HCT116 (cell line): Measurements from ENCODE around the gene SAMD13. TPM values are rescaled to one million over a fixed set of nuclear protein-coding genes. Genes with fewer than 3 reads are reported as not detected.

Source experiments
- ATAC-seq: fragments of 200-7000 bp; cut with Tn5 transposase; 2 replicates; pipeline ENCODE4 v1.9.1; 2020; ENCODE audit warnings: mild to moderate bottlenecking, moderate library complexity
- BruUV-seq: library from RNA; stranded (reverse); fragments of 400-500 nt; replicated peaks from 2 replicates; lab custom pipeline; 2021; lab: Mats Ljungman, UMichigan
- CTCF ChIA-PET: fragments of 300-600 bp; sonication (Branson Sonifier 250); formaldehyde crosslinking; loops from one replicate; lab custom pipeline; 2021; ENCODE audit warnings: antibody characterized with exemption; lab: Charles Lee
- POLR2A ChIA-PET: fragments of 300-600, 350-600 bp; sonication (Branson Sonifier 250); formaldehyde crosslinking; loops from one replicate; lab custom pipeline; 2021; ENCODE audit warnings: antibody characterized with exemption; lab: Charles Lee
- RAD21 ChIA-PET, 2 experiments: fragments of 300-600 bp; sonication (Branson Sonifier 250); formaldehyde crosslinking; loops; one replicate each; lab custom pipeline; 2023; ENCODE audit warnings: low total read pairs in 2 of 2; ENCODE audit not compliant: uncharacterized antibody in 2 of 2, unreplicated experiment in 2 of 2, low non-redundant PET in 1 of 2; lab: Charles Lee
- DNase-seq: peaks from one replicate; pipeline ENCODE4 v3.0.0-alpha.2; 2010; ENCODE audit warnings: low read depth, low spot score
- H2AFZ ChIP-seq: fragments of 200-600 bp; shearing (Covaris generic), sonication (generic); 2 replicates; pipeline ENCODE4 v1.6.1; 2017; ENCODE audit warnings: low read depth, mixed run types, mixed read lengths, antibody characterized with exemption, low read length; ENCODE audit not compliant: poor library complexity, severe bottlenecking
- H3K27ac ChIP-seq: 2 replicates; pipeline ENCODE4 v1.5.1; 2012; ENCODE audit warnings: low read depth, low read length
- H3K27me3 ChIP-seq: fragments of 200-600 bp; sonication (generic); 2 replicates; pipeline ENCODE4 v1.6.1; 2016; ENCODE audit warnings: mixed run types, low read length, mixed read lengths; ENCODE audit not compliant: insufficient read depth
- H3K36me3 ChIP-seq, 2 experiments: fragments of 200-500 bp in 1 of 2; fragments of 200-600 bp in 1 of 2; sonication (Bioruptor generic) in 1 of 2; sonication (generic) in 1 of 2; 2 replicates each; pipeline versions ENCODE4 v1.5.1 to v1.6.1; 2014 to 2016; ENCODE audit warnings: low read length in 2 of 2, inconsistent platforms in 1 of 2, mixed read lengths in 1 of 2, mixed run types in 1 of 2; ENCODE audit not compliant: insufficient read depth in 2 of 2, control insufficient read depth in 1 of 2
- H3K4me1 ChIP-seq, 2 experiments: fragments of 200-600 bp in 1 of 2; sonication (generic) in 1 of 2; 2 replicates each; pipeline versions ENCODE4 v1.5.1 to v1.6.1; 2012 to 2017; ENCODE audit warnings: low read length in 2 of 2, inconsistent platforms in 1 of 2, mild to moderate bottlenecking in 1 of 2, mixed read lengths in 1 of 2, mixed run types in 1 of 2, moderate library complexity in 1 of 2; ENCODE audit not compliant: insufficient read depth in 2 of 2, control insufficient read depth in 1 of 2
- H3K4me2 ChIP-seq: fragments of 200-600 bp; sonication (generic); 2 replicates; pipeline ENCODE4 v1.6.1; 2017; ENCODE audit warnings: mixed run types, low read length, mixed read lengths
- H3K4me3 ChIP-seq, 2 experiments: fragments of 200-600 bp in 1 of 2; sonication (generic) in 1 of 2; replicated peaks in 1 of 2; 2 replicates each; pipeline ENCODE4 v1.5.1; 2011 to 2016; ENCODE audit warnings: low read length in 2 of 2, control low read depth in 1 of 2, low read depth in 1 of 2, mild to moderate bottlenecking in 1 of 2, mixed read lengths in 1 of 2, mixed run types in 1 of 2
- H3K79me2 ChIP-seq: fragments of 200-600 bp; sonication (generic); 2 replicates; pipeline ENCODE4 v1.6.1; 2017; ENCODE audit warnings: mild to moderate bottlenecking, mixed run types, low read length, moderate library complexity, mixed read lengths; ENCODE audit not compliant: insufficient read depth
- H3K9ac ChIP-seq: fragments of 200-600 bp; sonication (generic); 2 replicates; pipeline ENCODE4 v1.6.1; 2016; ENCODE audit warnings: low read length, mixed read lengths
- H3K9me2 ChIP-seq: fragments of 200-600 bp; sonication (generic), shearing (Covaris generic); 2 replicates; pipeline ENCODE4 v1.6.1; 2017; ENCODE audit warnings: mixed run types, mild to moderate bottlenecking, moderate library complexity; ENCODE audit not compliant: insufficient read depth
- H3K9me3 ChIP-seq, 2 experiments: fragments of 200-500 bp in 1 of 2; fragments of 200-600 bp in 1 of 2; sonication (Bioruptor generic) in 1 of 2; sonication (generic) in 1 of 2; 2 replicates each; pipeline ENCODE4 v1.6.1; 2014 to 2017; ENCODE audit warnings: low read length in 2 of 2, mixed read lengths in 2 of 2, inconsistent platforms in 1 of 2, low read depth in 1 of 2, mild to moderate bottlenecking in 1 of 2, mixed run types in 1 of 2, moderate library complexity in 1 of 2; ENCODE audit not compliant: control insufficient read depth in 1 of 2, insufficient read depth in 1 of 2
- H4K20me1 ChIP-seq: fragments of 200-600 bp; sonication (generic), shearing (Covaris generic); 2 replicates; pipeline ENCODE4 v1.6.1; 2017; ENCODE audit warnings: mixed run types, mild to moderate bottlenecking, moderate library complexity; ENCODE audit not compliant: insufficient read depth
- ATF3 ChIP-seq: IDR thresholded peaks from 2 replicates; pipeline ENCODE4 v1.6.1; 2012
- CEBPB ChIP-seq: IDR thresholded peaks from 2 replicates; pipeline ENCODE4 v1.6.1; 2012; ENCODE audit warnings: low read depth
- CTCF ChIP-seq, 3 experiments: fragments of 200-600 bp in 1 of 3; sonication (generic) in 1 of 3; IDR thresholded peaks in 2 of 3; conservative IDR thresholded peaks in 1 of 3; 2 replicates each; pipeline ENCODE4 v1.5.1; 2012 to 2017; ENCODE audit warnings: low read depth in 2 of 3, low read length in 2 of 3, antibody characterized with exemption in 1 of 3, borderline replicate concordance in 1 of 3, control low read depth in 1 of 3, mild to moderate bottlenecking in 1 of 3, mixed read lengths in 1 of 3, mixed run types in 1 of 3, moderate library complexity in 1 of 3; ENCODE audit not compliant: insufficient read depth in 1 of 3
- EZH2 ChIP-seq: fragments of 200-600 bp; sonication (generic); IDR thresholded peaks from 2 replicates; pipeline ENCODE4 v1.6.1; 2017; ENCODE audit warnings: antibody characterized with exemption, mixed run types
- EZH2phosphoT487 ChIP-seq: fragments of 200-600 bp; IDR thresholded peaks from 2 replicates; pipeline ENCODE4 v1.6.1; 2018; ENCODE audit warnings: antibody characterized with exemption, borderline replicate concordance
- POLR2A ChIP-seq: IDR thresholded peaks from 2 replicates; pipeline ENCODE4 v1.7.0; 2011; ENCODE audit warnings: borderline replicate concordance; ENCODE audit not compliant: insufficient read depth, insufficient read length; ENCODE audit errors: extremely low read depth
- RAD21 ChIP-seq: IDR thresholded peaks from 2 replicates; pipeline ENCODE4 v1.6.1; 2012; ENCODE audit warnings: low read depth, mild to moderate bottlenecking
- SIN3A ChIP-seq: IDR thresholded peaks from 2 replicates; pipeline ENCODE4 v1.6.1; 2012; ENCODE audit warnings: low read depth
- TCF7L2 ChIP-seq: IDR thresholded peaks from 2 replicates; pipeline ENCODE4 v1.7.0; 2011; ENCODE audit warnings: borderline replicate concordance, inconsistent platforms; ENCODE audit not compliant: insufficient read depth, insufficient read length; ENCODE audit errors: extremely low read depth
- ZFX ChIP-seq: fragments of 450-650 bp; IDR thresholded peaks from 2 replicates; pipeline ENCODE4 v1.6.1; 2017
- intact Hi-C: fragments of 100-400 bp; cut with micrococcal nuclease; formaldehyde crosslinking; loops from 2 replicates; pipeline ENCODE4 v1.10.0; 2022
- total RNA-seq: library from RNA; stranded (reverse); gene quantifications from one replicate; pipeline ENCODE4 v1.2.1, GENCODE V29; 2021; ENCODE audit not compliant: unreplicated experiment

The SAMD13 gene
- total RNA-seq, 1 experiment from 2014 or later = 14.9 TPM

GRCh38 chr1:84299536-84300170 lies 1.9 kb upstream of the SAMD13 start:
- POLR2A ChIA-PET = interaction anchor here (0.7 to 1.6 kb wide), 3 partner anchors 11 to 83 kb away, joined by 3 read pairs; no protein-coding TSS in a partner anchor
- peak overlapping the region; percentile 93 for H3K27ac ChIP-seq

GRCh38 chr1:84300501-84300900 lies 1.0 kb upstream of the SAMD13 start:
- intact Hi-C loops = loop anchor here (5.0 kb wide), 1 partner anchor 158 kb away; the partner anchor contains the start of gene PRKACB
- Histone ChIP-seq H3K4me3 (no peak overlapping the region), H3K4me1 (peaks cover 50 to 75% of the 10 kb centered on the region in 2 experiments), H3K4me2 (peak overlapping the region; percentile 92), H3K9me3 (peaks cover 0 to 12% of the 10 kb centered on the region in 2 experiments; a peak in 1 of 4 replicates), H3K27ac (peak overlapping the region; percentile 93), H3K9ac (peak overlapping the region; percentile 89), H2AFZ (no peak overlapping the region), H3K9me2 (no peaks in the 10 kb centered on the region), H3K79me2 (peaks cover 24% of the 10 kb centered on the region), H3K36me3 (peaks cover 0 to 10% of the 10 kb centered on the region in 2 experiments; a peak in 1 of 4 replicates), H3K27me3 (no peaks in the 10 kb centered on the region), H4K20me1 (no peaks in the 10 kb centered on the region)
- ATAC-seq (no peak), DNase-seq (no peak)
- BruUV-seq = no TSS peak
- RAD21 ChIA-PET = no interaction called here
- CTCF ChIA-PET = no interaction called here
- POLR2A ChIA-PET = no interaction called here
- TF ChIP-seq ZFX (no peak), POLR2A (peak; percentile 8), ATF3 (no peak), CTCF (IDR thresholded peaks at IDR 0.05 in 2 of 3, conservative IDR thresholded peaks at IDR 0.05 in 1 of 3; ENCODE audit: borderline replicate concordance in 1 of 3, insufficient read depth in 1 of 3, low read depth in 2 of 3, low read length in 2 of 3) (no peak), RAD21 (no peak), EZH2phosphoT487 (no peak)

More at GRCh38 chr1:84299536-84300170, 1.9 kb upstream of the SAMD13 start:
- no peak overlapping the region for H2AFZ ChIP-seq
- intact Hi-C loops = loop anchor here (1.0 to 5.0 kb wide), 5 partner anchors 12 to 157 kb away; partner anchors contain the start of gene PRKACB
- H3K4me1 ChIP-seq = peaks cover 43 to 68% of the 10 kb centered on the region in 2 experiments
- no peak for DNase-seq
- ATAC-seq = no peak
- ChIA-PET CTCF (no interaction called here), RAD21 (no interaction called here)
- H3K4me2 ChIP-seq = peak overlapping the region; percentile 92
- peaks cover 0 to 12% of the 10 kb centered on the region in 2 experiments; a peak in 1 of 4 replicates for H3K9me3 ChIP-seq
- H3K9me2 ChIP-seq = no peaks in the 10 kb centered on the region
- peak overlapping the region; percentile 70 to 74 for H3K4me3 ChIP-seq
- peak; percentile 29; the same call in 1 of the 2 replicates for TF ChIP-seq CEBPB
- no peak for TF ChIP-seq ZFX
- TF ChIP-seq TCF7L2 = peak; percentile 82
- no peak for TF ChIP-seq EZH2
- TF ChIP-seq SIN3A = peak; percentile 27; the same call in 1 of the 2 replicates
- TF ChIP-seq, all 23 proteins: peak for 3
- Histone ChIP-seq H3K9ac (peak overlapping the region; percentile 89), H3K36me3 (peaks cover 0 to 10% of the 10 kb centered on the region in 2 experiments; a peak in 1 of 4 replicates), H3K79me2 (peaks cover 23% of the 10 kb centered on the region), H3K27me3 (no peaks in the 10 kb centered on the region), H4K20me1 (no peaks in the 10 kb centered on the region)
- no TSS peak for BruUV-seq
